OCI-LY1 (cell line): ENCODE results near the gene KPNA5.

ENCODE experiments used
- EZH2 ChIP-seq: fragments of 200-600 bp; sonication (generic), shearing (Covaris generic); IDR thresholded peaks from 2 replicates; pipeline ENCODE4 v1.8.0; 2017; ENCODE audit warnings: borderline replicate concordance, mixed run types, mild to moderate bottlenecking, antibody characterized with exemption, low read length, moderate library complexity, mixed read lengths
- TF ChIP-seq, protein P1 (sequence below): fragments of 200-600 bp; sonication (generic), shearing (Covaris generic); IDR thresholded peaks from 2 replicates; pipeline ENCODE4 v1.5.1; 2017; ENCODE audit warnings: mild to moderate bottlenecking, antibody characterized with exemption, low read length, moderate library complexity, mixed read lengths

DNA sequence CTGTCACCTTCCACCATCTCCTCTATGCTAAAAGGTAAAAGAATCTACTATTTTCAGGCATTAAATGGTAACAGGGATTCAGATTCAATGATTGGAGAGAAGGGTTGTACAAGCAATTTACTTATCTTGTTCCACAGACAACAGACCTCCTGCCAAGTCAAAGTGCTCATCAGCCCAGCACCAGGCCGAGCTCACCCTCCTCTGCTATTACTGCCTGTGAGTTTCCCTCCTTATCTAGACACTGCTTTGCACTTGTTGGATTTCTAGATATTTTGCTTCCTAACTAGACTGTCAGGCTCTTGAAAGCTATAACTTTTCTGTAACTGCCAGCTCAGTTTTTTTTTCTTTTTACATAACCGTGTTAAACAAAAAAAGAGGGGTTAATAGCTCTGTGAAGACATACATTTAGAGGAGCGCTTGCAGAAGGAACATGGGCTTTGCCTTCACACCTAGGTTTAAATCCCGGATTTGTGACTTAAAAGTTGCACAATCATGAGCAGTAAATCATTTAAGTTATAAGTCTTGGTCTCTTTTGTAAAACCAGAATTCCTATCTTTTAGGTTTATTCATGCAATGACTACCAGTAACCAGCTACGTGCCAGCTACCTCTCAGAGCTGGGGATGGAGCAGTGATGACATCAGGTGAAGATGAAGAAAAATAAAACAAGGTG lies 85.6 kb downstream of the KPNA5 start:
- TF ChIP-seq EZH2 = no peak
- TF ChIP-seq, protein P1, sequence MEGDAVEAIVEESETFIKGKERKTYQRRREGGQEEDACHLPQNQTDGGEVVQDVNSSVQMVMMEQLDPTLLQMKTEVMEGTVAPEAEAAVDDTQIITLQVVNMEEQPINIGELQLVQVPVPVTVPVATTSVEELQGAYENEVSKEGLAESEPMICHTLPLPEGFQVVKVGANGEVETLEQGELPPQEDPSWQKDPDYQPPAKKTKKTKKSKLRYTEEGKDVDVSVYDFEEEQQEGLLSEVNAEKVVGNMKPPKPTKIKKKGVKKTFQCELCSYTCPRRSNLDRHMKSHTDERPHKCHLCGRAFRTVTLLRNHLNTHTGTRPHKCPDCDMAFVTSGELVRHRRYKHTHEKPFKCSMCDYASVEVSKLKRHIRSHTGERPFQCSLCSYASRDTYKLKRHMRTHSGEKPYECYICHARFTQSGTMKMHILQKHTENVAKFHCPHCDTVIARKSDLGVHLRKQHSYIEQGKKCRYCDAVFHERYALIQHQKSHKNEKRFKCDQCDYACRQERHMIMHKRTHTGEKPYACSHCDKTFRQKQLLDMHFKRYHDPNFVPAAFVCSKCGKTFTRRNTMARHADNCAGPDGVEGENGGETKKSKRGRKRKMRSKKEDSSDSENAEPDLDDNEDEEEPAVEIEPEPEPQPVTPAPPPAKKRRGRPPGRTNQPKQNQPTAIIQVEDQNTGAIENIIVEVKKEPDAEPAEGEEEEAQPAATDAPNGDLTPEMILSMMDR = no peak
